Hepatocyte (in vitro differentiated cells): ENCODE results near the gene CDKN1A.

Source experiments
- CTCF ChIP-seq: fragments of 200-600 bp; sonication (generic); IDR thresholded peaks from 2 replicates; pipeline ENCODE4 v1.5.1; 2016; ENCODE audit warnings: antibody characterized with exemption, mild to moderate bottlenecking; ENCODE audit not compliant: poor library complexity
- EZH2 ChIP-seq: fragments of 200-600 bp; sonication (generic); IDR thresholded peaks from 2 replicates; pipeline ENCODE4 v1.6.1; 2016; ENCODE audit warnings: antibody characterized with exemption, mild to moderate bottlenecking, borderline replicate concordance

- no peak for TF ChIP-seq CTCF
- no peak for TF ChIP-seq EZH2
Measured at GRCh38 chr6:36727505-36728021, 49.0 kb downstream of the CDKN1A start.
